HCT116 (cell line): ENCODE measurements around the gene CREB3L4.
"Not testable (repeated sequence)": the region's sequence is repeated elsewhere in the genome, so short reads cannot be mapped to it uniquely, and the experiment has no call there.

Experiments used
- CEBPB ChIP-seq: IDR thresholded peaks from 2 replicates; pipeline ENCODE4 v1.6.1; 2012; ENCODE audit warnings: low read depth
- EGR1 ChIP-seq: IDR thresholded peaks from 2 replicates; pipeline ENCODE4 v1.6.1; 2012; ENCODE audit warnings: low read depth
- EZH2 ChIP-seq: fragments of 200-600 bp; sonication (generic); IDR thresholded peaks from 2 replicates; pipeline ENCODE4 v1.6.1; 2017; ENCODE audit warnings: antibody characterized with exemption, mixed run types
- EZH2phosphoT487 ChIP-seq: fragments of 200-600 bp; IDR thresholded peaks from 2 replicates; pipeline ENCODE4 v1.6.1; 2018; ENCODE audit warnings: antibody characterized with exemption, borderline replicate concordance
- JUND ChIP-seq: IDR thresholded peaks from 2 replicates; pipeline ENCODE4 v1.6.1; 2012
- POLR2A ChIP-seq: IDR thresholded peaks from 2 replicates; pipeline ENCODE4 v1.7.0; 2011; ENCODE audit warnings: borderline replicate concordance; ENCODE audit not compliant: insufficient read depth, insufficient read length; ENCODE audit errors: extremely low read depth
- POLR2AphosphoS5 ChIP-seq: IDR thresholded peaks from 2 replicates; pipeline ENCODE4 v1.6.1; 2011; ENCODE audit warnings: mild to moderate bottlenecking, low read depth, low read length, moderate library complexity
- SIN3A ChIP-seq: IDR thresholded peaks from 2 replicates; pipeline ENCODE4 v1.6.1; 2012; ENCODE audit warnings: low read depth
- SP1 ChIP-seq: IDR thresholded peaks from 2 replicates; pipeline ENCODE4 v1.6.1; 2012; ENCODE audit warnings: low read depth
- TCF7L2 ChIP-seq: IDR thresholded peaks from 2 replicates; pipeline ENCODE4 v1.7.0; 2011; ENCODE audit warnings: borderline replicate concordance, inconsistent platforms; ENCODE audit not compliant: insufficient read depth, insufficient read length; ENCODE audit errors: extremely low read depth
- YY1 ChIP-seq: IDR thresholded peaks from 2 replicates; pipeline ENCODE4 v1.6.1; 2011; ENCODE audit warnings: low read length, low read depth, moderate library complexity, mild to moderate bottlenecking; ENCODE audit not compliant: insufficient replicate concordance; ENCODE audit errors: extremely low read depth
- TF ChIP-seq, protein P1 (sequence below), 3 experiments: fragments of 200-600 bp in 1 of 3; sonication (generic) in 1 of 3; IDR thresholded peaks in 2 of 3; conservative IDR thresholded peaks in 1 of 3; 2 replicates each; pipeline ENCODE4 v1.5.1; 2012 to 2017; ENCODE audit warnings: low read depth in 2 of 3, low read length in 2 of 3, antibody characterized with exemption in 1 of 3, borderline replicate concordance in 1 of 3, control low read depth in 1 of 3, mild to moderate bottlenecking in 1 of 3, mixed read lengths in 1 of 3, mixed run types in 1 of 3, moderate library complexity in 1 of 3; ENCODE audit not compliant: insufficient read depth in 1 of 3
- TF ChIP-seq, protein P2 (sequence below): IDR thresholded peaks from 2 replicates; pipeline ENCODE4 v1.6.1; 2012; ENCODE audit warnings: low read depth
- TF ChIP-seq, protein P3 (sequence below): IDR thresholded peaks from 2 replicates; pipeline ENCODE4 v1.6.1; 2012

DNA sequence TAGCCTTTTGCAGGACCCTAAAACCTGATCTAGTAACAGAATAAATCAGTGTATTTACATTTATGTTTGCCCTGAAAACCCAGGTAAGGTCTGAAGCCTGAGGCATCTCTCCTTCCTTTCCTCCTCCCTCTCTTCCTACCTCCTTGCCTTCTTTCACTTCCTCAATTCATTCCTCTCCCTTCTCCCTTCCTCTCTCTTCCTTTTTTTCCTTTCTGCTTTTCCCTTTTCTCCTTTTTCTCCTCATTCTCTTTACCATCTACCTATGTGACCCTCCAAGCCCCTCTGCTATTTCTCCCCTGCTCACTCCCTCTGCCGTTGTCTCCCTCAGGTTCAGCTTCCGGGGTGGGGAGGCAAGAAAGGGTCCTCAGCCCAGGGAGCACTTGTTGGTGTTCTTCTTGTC is 14.0 kb downstream of the CREB3L4 start:
- not testable (repeated sequence) for TF ChIP-seq EZH2, POLR2A, YY1, JUND, TCF7L2, SP1, SIN3A, CEBPB, EGR1, POLR2AphosphoS5, EZH2phosphoT487
- TF ChIP-seq, protein P1, sequence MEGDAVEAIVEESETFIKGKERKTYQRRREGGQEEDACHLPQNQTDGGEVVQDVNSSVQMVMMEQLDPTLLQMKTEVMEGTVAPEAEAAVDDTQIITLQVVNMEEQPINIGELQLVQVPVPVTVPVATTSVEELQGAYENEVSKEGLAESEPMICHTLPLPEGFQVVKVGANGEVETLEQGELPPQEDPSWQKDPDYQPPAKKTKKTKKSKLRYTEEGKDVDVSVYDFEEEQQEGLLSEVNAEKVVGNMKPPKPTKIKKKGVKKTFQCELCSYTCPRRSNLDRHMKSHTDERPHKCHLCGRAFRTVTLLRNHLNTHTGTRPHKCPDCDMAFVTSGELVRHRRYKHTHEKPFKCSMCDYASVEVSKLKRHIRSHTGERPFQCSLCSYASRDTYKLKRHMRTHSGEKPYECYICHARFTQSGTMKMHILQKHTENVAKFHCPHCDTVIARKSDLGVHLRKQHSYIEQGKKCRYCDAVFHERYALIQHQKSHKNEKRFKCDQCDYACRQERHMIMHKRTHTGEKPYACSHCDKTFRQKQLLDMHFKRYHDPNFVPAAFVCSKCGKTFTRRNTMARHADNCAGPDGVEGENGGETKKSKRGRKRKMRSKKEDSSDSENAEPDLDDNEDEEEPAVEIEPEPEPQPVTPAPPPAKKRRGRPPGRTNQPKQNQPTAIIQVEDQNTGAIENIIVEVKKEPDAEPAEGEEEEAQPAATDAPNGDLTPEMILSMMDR (IDR thresholded peaks at IDR 0.05 in 2 of 3, conservative IDR thresholded peaks at IDR 0.05 in 1 of 3; ENCODE audit: borderline replicate concordance in 1 of 3, insufficient read depth in 1 of 3, low read depth in 2 of 3, low read length in 2 of 3), result not testable (repeated sequence)
- TF ChIP-seq, protein P2, sequence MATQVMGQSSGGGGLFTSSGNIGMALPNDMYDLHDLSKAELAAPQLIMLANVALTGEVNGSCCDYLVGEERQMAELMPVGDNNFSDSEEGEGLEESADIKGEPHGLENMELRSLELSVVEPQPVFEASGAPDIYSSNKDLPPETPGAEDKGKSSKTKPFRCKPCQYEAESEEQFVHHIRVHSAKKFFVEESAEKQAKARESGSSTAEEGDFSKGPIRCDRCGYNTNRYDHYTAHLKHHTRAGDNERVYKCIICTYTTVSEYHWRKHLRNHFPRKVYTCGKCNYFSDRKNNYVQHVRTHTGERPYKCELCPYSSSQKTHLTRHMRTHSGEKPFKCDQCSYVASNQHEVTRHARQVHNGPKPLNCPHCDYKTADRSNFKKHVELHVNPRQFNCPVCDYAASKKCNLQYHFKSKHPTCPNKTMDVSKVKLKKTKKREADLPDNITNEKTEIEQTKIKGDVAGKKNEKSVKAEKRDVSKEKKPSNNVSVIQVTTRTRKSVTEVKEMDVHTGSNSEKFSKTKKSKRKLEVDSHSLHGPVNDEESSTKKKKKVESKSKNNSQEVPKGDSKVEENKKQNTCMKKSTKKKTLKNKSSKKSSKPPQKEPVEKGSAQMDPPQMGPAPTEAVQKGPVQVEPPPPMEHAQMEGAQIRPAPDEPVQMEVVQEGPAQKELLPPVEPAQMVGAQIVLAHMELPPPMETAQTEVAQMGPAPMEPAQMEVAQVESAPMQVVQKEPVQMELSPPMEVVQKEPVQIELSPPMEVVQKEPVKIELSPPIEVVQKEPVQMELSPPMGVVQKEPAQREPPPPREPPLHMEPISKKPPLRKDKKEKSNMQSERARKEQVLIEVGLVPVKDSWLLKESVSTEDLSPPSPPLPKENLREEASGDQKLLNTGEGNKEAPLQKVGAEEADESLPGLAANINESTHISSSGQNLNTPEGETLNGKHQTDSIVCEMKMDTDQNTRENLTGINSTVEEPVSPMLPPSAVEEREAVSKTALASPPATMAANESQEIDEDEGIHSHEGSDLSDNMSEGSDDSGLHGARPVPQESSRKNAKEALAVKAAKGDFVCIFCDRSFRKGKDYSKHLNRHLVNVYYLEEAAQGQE, result not testable (repeated sequence)
- TF ChIP-seq, protein P3, sequence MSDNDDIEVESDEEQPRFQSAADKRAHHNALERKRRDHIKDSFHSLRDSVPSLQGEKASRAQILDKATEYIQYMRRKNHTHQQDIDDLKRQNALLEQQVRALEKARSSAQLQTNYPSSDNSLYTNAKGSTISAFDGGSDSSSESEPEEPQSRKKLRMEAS, result not testable (repeated sequence)
